GM18870 (cell line): Measurements from ENCODE around the gene MYH16.
"Not testable (repeated sequence)": the region's sequence is repeated elsewhere in the genome, so short reads cannot be mapped to it uniquely, and the experiment has no call there.

Source experiments
- ATAC-seq: cut with Tn5 transposase; IDR thresholded peaks from one replicate; pipeline ENCODE4 v1.9.1; 2021; ENCODE audit warnings: moderate library complexity; ENCODE audit not compliant: unreplicated experiment

The MYH16 gene

DNA sequence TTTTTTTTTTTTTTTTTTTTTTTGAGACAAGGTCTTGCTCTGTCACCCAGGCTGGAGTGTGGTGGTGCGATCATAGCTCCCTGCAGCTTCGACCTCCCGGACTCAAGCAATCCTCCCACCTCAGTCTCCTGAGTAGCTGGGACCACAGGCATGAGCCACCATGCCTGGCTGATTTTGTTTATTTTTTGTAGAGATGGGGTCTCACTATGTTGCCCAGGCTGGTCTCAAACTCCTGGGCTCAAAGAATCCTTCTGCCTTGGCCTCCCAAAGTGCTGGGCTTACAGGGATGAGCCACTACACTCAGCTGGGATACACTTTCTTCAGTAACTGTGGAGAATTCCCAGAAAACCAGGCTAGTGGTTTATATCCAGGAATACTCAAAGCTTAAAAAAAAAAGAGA, 78.0 kb downstream of the MYH16 start:
- not testable (repeated sequence) for ATAC-seq

DNA sequence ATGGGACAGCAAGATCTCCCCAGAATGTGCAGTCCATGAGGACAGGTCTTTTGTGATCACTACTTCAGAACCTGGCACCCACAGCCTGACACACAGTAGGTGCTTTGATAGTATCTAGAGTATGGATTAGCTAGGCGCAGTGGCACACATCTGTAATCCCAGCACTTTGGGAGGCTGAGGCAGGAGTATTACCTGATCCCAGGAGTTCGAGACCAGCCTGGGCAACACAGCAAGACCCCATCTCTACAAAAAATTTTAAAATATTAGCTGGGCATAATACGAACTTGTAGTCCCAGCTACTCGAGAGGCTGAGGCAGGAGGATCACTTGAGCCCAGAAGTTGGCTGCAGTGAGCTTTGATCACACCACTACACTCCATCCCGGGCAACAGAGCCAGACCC, 79.6 kb downstream of the MYH16 start:
- no peak for ATAC-seq

DNA sequence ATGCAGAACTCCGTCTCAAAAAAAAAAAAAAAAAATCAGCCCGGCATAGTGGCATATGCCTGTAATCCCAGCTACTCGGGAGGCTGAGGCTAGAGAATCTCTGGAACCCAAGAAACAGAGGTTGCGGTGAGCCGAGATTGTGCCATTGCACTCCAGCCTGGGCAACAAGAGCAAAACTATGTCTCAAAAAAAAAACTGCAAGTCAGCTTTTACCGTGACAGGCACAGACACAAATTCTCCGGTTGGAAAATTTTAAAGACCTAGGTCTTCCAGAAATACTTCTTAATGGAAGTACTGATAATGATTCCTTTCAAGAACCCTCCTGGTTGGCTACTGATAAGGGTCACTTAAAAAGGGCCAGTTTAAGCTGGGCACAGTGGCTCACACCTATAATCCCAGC, 82.5 kb downstream of the MYH16 start:
- no peak for ATAC-seq

- no peak for ATAC-seq
These were observed 85.3 kb downstream of the MYH16 start for GRCh38 chr7:99357701-99358490.

DNA sequence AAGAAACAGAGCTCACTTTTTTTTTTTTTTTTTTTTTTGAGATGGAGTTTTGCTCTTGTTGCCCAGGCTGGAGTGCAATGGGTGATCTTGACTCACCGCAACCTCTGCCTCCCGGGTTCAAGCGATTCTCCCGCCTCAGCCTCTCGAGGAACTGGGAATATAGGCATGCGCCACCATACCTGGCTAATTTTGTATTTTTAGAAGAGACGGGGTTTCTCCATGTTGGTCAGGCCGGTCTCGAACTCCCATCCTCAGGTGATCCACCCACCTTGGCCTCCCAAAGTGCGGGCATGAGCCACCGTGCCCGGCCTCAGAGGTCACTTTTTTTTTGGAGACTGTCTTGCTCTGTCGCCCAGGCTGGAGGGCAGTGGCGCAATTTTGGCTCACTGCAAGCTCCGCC, 85.9 kb downstream of the MYH16 start:
- not testable (repeated sequence) for ATAC-seq

DNA sequence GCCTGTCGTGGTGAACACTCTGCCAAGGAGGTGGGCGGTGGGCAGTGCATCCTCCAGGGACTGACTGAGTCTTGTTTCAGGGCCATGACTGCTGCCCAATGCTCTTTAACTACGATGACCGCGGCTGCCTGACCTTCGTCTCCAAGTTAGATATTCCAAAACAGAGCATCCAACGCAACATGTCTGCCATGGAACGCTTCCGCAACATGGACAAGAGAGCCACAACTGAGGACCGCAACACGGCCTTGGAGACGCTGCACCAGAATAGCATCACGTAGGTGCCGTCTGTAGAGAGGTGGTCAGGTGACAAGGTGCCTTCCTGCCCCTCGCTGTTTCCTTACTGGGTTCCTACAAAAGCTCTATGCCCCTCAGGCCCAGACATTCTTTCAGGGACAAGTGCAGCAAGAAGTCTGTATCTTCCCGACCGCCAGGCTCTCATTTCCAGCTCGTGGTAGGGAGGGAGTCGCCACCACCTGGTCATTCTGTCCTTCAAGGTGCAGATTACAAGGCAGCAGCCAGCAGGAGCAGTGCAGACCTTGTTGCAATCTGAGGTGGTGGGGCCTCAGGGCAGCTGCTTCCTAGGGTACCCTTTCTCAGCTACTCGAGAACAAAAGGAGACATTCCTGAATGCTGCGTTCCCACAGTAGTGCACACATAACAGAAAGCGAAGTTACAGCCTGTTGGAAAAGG, 87.0 kb downstream of the MYH16 start:
- no peak for ATAC-seq
